GM18526 (cell line): ENCODE results near the gene PPFIBP2.
A peak's percentile ranks its signal among the peaks of the same experiment; 100 is the strongest.

ENCODE experiments used
- POLR2A ChIP-seq: IDR thresholded peaks from 3 replicates; pipeline ENCODE4 v1.6.1; 2011; ENCODE audit not compliant: insufficient read length; ENCODE audit errors: extremely low read depth

The PPFIBP2 gene

GRCh38 chr11:7493670-7494069 is 20.1 kb upstream of the PPFIBP2 start:
- no peak for TF ChIP-seq POLR2A

DNA sequence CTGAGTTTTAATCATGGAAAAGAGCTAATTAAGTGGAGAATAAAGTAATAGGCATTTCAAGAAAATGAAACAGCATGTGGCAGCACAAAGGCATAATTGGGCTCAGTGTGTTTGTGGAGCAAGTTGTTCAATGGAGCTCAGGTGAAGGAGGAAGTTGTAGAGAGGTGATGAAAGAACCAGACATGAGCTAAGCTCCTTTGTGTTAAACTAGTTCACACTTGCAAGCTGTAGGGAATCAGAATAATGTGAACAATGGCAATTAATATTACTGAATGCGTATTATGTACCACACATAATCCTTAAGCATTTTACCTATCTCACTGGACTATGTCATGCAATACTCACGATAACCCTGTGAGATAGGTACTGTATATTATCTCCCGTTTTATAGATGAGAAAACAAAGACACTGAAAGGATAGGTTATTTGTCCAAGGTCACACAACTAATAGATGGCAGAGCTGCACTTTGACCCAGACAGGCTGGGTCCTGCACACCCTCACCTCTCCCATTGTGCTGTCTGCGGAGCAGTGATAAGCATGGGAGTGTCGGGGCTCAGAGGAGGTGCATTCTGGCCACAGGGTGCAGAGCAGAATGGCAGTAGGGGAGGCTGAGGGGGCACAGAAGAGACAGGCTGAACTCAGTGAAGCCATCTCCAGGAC is 19.6 kb upstream of the PPFIBP2 start:
- no peak for TF ChIP-seq POLR2A

DNA sequence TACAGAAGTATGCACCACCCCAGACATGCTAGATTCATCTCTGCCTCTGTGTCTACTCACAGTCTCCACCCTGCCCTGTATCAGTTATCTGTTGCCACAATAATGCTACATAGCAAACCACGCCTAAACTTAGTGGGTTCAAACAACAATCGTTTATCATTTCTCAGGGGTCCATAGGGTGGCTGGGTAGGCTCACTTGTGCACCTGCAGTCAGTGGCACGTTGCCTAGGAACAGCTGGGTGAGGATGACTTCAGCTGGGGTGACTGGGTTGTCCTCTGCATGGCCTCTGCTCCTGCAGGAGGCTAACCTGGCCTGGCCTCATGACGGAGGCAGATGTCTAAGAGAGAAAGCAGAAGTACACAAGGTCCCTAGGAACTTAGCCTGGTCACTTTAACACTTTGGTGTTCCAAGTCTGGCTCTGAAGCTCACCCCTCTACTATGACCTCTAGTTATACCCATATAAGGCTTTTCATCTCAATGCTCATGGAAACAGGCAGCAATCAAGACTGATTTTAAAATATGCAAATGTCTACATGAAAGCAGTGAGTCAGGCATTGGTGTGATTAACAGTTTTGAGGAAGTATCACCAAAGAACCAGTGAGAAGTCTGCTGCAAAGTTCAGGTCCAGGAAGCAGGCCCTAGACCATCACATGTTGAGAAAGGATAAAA is 17.8 kb upstream of the PPFIBP2 start:
- TF ChIP-seq POLR2A: no peak

GRCh38 chr11:7498193-7498592 is 15.6 kb upstream of the PPFIBP2 start:
- TF ChIP-seq POLR2A: no peak

GRCh38 chr11:7499081-7499480 is 14.7 kb upstream of the PPFIBP2 start:
- no peak for TF ChIP-seq POLR2A

- no peak for TF ChIP-seq POLR2A
Observed at GRCh38 chr11:7500251-7500650, 13.5 kb upstream of the PPFIBP2 start.

GRCh38 chr11:7501251-7501650 is 12.5 kb upstream of the PPFIBP2 start:
- no peak for TF ChIP-seq POLR2A

DNA sequence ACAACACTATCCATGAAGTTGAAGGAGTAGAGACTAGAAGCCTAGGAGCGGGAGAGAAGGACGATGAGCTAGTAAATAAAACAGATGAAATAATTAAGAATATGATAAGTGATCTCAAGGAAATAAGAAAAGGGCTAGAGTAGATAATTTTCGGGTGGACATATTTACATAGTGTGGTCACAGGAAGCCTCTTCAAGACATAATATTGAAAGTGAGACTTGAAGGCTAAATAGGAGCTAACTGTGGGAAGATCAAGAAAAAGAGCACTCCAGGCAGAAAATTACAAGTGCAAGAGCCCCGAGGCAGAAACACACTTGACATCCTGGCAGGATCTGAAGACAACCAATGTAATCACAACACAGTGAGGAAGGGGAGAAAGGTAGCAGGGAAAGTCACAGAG is 11.9 kb upstream of the PPFIBP2 start:
- no peak for TF ChIP-seq POLR2A

GRCh38 chr11:7506243-7506642 is 7.6 kb upstream of the PPFIBP2 start:
- TF ChIP-seq POLR2A: no peak

GRCh38 chr11:7508087-7508486 is 5.7 kb upstream of the PPFIBP2 start:
- no peak for TF ChIP-seq POLR2A

GRCh38 chr11:7509966-7510365 is 3.8 kb upstream of the PPFIBP2 start:
- no peak for TF ChIP-seq POLR2A

- no peak for TF ChIP-seq POLR2A
Observed at GRCh38 chr11:7511401-7511800, 2.4 kb upstream of the PPFIBP2 start.

- TF ChIP-seq POLR2A: peak; percentile 41
Observed at GRCh38 chr11:7512525-7513233, 1.1 kb upstream of the PPFIBP2 start.

DNA sequence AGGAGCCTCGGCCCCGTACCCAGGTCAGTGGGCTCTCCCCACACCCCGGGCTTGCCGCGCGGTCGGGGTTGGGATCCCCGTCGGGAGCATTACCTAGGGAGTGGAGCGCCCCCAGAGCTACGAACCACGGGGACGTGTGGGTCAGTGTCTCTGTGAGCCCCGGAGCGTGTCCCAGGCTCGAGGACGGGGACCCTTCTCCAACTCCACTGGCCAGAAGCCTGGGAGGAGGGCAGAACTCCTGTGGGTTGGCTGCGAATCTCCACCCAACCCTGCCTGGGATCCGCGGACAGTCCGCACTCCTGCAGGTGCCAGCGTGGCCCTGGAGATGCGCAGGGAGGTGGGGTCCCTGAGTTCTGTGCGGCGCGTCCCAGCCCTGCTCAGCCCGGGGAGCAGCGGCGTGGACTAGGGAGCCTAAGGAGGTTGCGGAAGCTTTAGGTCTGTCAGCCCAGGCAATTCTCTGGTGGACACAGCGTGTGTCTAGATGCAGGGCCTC is 346 bp downstream of the PPFIBP2 start:
- TF ChIP-seq POLR2A: no peak

GRCh38 chr11:7515447-7515886 is 1.7 kb downstream of the PPFIBP2 start:
- no peak for TF ChIP-seq POLR2A

DNA sequence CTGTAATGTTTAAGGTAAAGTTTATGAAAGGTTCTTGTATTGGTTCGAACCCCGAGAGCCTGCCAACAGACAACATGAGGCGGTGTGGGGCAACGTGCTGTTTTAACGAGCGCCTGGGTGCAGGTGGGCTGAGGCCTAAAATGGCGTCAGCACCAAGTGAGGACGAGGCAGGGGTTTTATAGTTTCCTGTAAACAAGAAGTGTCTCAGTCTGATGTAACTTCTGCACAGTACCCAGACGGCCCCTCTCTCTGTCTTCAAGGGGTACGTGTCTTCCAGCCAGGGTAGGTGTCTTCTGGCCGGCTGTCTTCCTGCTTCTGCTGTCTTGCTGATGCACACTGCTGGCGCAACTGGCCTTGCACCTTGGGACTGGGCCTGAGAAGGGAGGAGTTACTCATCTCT is 2.7 kb downstream of the PPFIBP2 start:
- no peak for TF ChIP-seq POLR2A
